Fibroblast of skin of right biceps (primary cell): ENCODE data around the gene C1orf116.

Experiments used
- DNase-seq: peaks from one replicate; pipeline ENCODE4 v3.0.0-alpha.2; 2013

The C1orf116 gene

GRCh38 chr1:207032528-207033017, at the start of gene C1orf116:
TSS of gene C1orf116 (minus strand) at chr1:207032756. CDS start at chr1:207027598, 5,158 bp downstream.
- no peak for DNase-seq

GRCh38 chr1:207081806-207082205, 49.2 kb upstream of the C1orf116 start:
- no peak for DNase-seq

- no peak for DNase-seq
These were observed 48.5 kb upstream of the C1orf116 start for GRCh38 chr1:207081088-207081487.

- DNase-seq = no peak
These were observed 47.2 kb upstream of the C1orf116 start for GRCh38 chr1:207079706-207080241.

- DNase-seq = no peak
These were observed 46.1 kb upstream of the C1orf116 start for GRCh38 chr1:207078578-207079132.

- peak; percentile 69 for DNase-seq
These were observed 45.2 kb upstream of the C1orf116 start for GRCh38 chr1:207077470-207078377.

GRCh38 chr1:207077012-207077411, 44.5 kb upstream of the C1orf116 start:
- DNase-seq = no peak

GRCh38 chr1:207076181-207076955, 43.8 kb upstream of the C1orf116 start:
- no peak for DNase-seq

GRCh38 chr1:207073906-207074820, 41.6 kb upstream of the C1orf116 start:
- peak; percentile 18 for DNase-seq

GRCh38 chr1:207072233-207072632, 39.7 kb upstream of the C1orf116 start:
- DNase-seq = no peak

- no peak for DNase-seq
These were observed 38.9 kb upstream of the C1orf116 start for GRCh38 chr1:207071426-207071825.

GRCh38 chr1:207070811-207071210, 38.3 kb upstream of the C1orf116 start:
- no peak for DNase-seq

GRCh38 chr1:207069858-207070506, 37.4 kb upstream of the C1orf116 start:
- no peak for DNase-seq

- no peak for DNase-seq
These were observed 36.5 kb upstream of the C1orf116 start for GRCh38 chr1:207069061-207069460.

- DNase-seq = no peak
These were observed 35.1 kb upstream of the C1orf116 start for GRCh38 chr1:207067665-207068064.

GRCh38 chr1:207067185-207067584, 34.6 kb upstream of the C1orf116 start:
- no peak for DNase-seq

- DNase-seq = no peak
These were observed 32.0 kb upstream of the C1orf116 start for GRCh38 chr1:207064561-207064960.

- DNase-seq = no peak
These were observed 30.5 kb upstream of the C1orf116 start for GRCh38 chr1:207063014-207063413.

- DNase-seq = no peak
These were observed 29.5 kb upstream of the C1orf116 start for GRCh38 chr1:207062058-207062457.

GRCh38 chr1:207060596-207060995, 28.0 kb upstream of the C1orf116 start:
- DNase-seq = no peak

GRCh38 chr1:207059881-207060280, 27.3 kb upstream of the C1orf116 start:
- DNase-seq = no peak
